GM19099 (cell line): ENCODE results near the gene POLR2L.

Experiments used
- POLR2A ChIP-seq: IDR thresholded peaks from 3 replicates; pipeline ENCODE4 v1.6.1; 2011; ENCODE audit warnings: low read depth; ENCODE audit not compliant: insufficient read length; ENCODE audit errors: extremely low read depth

Gene POLR2L

GRCh38 chr11:863023-863909, 20.9 kb upstream of the POLR2L start:
- TF ChIP-seq POLR2A: no peak

DNA sequence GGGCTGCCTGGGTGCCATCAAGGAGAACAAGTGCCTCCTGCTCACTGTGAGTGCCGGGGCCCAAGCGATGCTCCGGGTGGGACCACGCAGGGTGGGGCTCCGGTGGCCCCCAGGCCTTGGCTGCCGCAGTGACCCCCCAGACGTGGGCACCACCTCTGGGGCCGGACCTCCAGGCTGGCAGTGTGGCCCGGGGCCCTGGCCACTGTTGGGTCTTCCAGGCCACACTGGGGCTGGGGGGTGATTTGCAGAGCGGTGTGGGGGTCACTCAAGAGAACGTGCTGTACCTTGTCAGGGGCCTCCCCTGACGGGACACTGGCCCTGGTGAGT, 20.3 kb upstream of the POLR2L start:
- TF ChIP-seq POLR2A: no peak

DNA sequence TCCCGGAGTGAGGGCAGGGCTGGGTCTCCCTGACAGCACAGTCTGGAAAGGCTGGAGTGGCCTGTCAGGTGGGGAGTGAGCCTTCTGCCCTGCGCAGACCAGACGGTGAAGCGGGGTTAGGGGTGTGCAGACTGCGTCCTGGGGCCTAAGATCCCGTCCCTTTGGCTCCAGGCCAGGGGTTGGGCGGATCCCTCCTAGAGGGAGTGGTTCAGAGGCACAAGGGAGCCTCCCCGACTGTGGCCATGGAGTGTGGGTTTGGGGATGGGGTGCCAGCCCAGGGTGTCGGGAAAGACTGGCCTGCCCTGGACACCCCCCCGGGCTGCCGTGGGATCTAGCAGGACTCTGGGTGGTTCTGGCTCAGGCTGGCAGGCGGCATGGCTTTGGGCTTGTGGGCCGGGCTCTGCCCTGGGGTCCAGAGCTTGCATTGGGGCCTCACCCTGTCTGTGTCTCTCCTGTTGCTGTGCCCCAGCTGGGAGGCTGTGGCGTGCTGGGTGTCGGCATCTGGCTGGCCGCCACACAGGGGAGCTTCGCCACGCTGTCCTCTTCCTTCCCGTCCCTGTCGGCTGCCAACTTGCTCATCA, 19.8 kb upstream of the POLR2L start:
- TF ChIP-seq POLR2A: no peak

GRCh38 chr11:861105-861479, 18.8 kb upstream of the POLR2L start:
- no peak for TF ChIP-seq POLR2A

DNA sequence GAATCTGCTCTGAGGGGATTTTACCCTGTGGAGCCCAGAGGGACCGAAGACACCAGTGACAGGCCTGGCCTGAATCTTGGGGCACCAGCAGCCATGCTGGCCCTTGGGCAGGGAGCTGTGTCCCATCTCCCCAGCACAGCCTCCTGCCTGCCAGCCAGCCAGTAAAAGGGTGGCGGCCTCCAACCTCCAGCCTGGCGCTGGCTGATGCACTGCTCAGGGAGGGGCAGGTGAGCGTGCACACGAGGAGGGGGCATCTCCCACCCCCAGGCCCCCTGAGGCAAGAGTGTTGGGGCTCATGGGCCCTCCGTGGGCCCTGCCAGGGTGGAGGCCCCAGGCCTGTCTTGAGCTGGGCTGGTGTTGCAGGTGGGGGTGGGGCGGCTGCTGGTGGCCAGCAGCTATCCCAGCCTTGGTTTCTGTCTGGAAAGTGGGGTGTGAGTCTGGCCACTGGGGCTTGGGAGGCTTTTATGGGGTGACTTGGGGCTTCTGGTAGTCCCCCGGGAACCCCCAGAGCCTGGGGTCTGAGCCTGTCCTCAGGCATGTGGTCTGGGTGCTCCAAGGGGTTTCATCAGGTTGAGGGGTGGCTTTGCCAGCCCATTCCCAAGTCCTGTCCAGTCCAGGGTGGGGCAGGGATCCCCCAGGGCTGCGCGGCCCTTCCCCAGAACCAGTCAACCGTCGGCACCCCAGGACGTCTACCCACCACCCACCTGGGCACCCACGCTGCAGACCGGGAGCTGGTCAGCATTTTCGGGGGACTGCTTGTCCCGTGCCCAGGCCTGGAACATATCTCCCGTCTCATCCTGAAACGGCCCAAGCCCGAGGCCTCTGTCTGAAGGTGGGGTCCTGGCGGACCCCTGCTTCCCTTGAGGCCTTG, 18.1 kb upstream of the POLR2L start:
- TF ChIP-seq POLR2A: no peak

GRCh38 chr11:859394-860131, 17.2 kb upstream of the POLR2L start:
- no peak for TF ChIP-seq POLR2A

GRCh38 chr11:858762-859339, 16.5 kb upstream of the POLR2L start:
- no peak for TF ChIP-seq POLR2A

DNA sequence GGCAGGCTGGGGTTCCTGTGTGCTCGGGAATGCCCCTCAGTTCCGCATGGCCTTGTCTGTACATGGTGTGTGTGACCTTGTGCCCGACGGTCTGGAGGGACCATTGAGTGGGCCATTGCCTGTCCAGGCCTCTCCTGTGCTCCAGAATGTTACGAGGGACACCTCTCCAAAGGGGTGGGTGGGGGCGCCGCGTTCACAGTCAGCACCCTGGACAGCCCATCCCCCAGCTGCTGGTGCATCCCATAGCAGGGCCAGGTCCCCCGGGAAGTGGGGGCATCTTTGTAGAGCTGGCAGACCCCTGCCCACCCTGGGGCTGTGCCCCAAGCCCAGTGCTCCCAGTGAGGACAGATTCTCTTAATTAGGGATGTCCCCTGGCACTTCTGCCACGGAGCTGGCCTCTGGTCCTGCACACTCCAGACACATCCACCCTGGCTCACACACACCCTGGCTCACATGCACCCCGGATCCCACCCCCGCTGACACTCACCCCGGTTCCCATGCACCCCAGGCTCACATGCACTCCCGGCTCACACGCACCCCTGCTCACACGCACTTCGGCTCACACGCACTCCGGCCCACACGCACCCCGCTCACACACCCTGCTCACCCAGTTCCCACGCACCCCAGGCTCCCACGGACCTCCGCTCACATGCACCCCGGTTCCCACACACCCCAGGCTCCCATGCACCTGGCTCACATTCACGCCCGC, 15.9 kb upstream of the POLR2L start:
- no peak for TF ChIP-seq POLR2A

DNA sequence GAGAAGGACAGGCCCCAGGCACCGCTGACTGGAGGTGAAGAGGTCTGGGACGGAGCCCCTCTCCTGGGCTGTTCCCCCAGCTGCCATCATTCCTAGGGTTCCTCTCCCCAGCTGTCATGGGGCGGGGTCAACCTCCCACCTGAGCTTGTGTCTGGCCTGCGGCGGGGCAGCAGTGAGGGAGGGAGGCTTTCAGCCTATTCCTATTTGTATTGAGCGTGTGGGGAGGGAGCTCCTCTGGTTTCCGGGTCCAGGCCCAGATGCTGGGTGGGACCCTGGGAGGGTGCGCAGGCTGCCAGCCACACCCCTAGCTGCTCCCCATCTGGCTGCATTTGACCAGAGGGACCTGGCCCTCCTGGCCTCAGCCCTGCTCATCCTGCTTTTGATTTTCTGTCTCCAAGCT, 14.1 kb upstream of the POLR2L start:
- no peak for TF ChIP-seq POLR2A

- TF ChIP-seq POLR2A: no peak
Observed at GRCh38 chr11:855796-856195, 13.5 kb upstream of the POLR2L start.

- TF ChIP-seq POLR2A: no peak
Observed at GRCh38 chr11:855330-855674, 13.0 kb upstream of the POLR2L start.

DNA sequence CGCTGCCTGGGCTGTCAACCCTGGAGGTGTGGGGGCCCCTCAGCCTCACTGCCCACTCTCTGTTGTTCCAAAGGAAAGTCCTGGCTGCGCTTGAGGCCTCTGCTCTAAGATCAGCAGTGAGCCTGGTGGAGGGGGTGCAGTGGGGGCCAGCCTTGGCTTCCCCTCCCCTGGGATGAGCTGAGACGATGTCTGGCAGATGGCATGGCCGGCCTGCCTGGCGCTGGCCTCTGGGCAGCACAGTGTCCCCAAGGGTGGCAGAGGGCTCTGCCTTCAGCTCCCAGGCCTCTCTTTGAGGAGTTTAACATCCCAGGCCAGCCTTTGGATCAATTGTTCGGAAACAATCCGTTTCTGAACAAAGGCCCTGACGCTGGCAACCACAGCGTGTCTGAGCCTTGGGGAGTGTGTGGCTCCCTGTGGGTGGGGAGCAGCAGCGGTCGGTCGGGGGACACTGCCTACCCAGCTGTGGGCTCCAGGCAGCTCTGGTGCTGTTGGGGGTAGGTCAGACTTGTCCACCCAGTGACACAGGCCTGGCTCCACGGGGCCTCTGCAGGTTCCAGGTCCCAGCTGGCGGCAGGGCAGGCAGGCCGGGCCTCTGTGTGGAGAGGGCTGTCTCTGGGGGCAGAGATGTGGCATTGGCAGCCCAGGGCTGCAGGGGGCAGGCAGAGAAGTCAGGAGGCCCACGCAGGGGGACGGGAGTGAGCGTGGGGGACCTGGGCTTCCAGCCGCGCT, 12.4 kb upstream of the POLR2L start:
- no peak for TF ChIP-seq POLR2A

DNA sequence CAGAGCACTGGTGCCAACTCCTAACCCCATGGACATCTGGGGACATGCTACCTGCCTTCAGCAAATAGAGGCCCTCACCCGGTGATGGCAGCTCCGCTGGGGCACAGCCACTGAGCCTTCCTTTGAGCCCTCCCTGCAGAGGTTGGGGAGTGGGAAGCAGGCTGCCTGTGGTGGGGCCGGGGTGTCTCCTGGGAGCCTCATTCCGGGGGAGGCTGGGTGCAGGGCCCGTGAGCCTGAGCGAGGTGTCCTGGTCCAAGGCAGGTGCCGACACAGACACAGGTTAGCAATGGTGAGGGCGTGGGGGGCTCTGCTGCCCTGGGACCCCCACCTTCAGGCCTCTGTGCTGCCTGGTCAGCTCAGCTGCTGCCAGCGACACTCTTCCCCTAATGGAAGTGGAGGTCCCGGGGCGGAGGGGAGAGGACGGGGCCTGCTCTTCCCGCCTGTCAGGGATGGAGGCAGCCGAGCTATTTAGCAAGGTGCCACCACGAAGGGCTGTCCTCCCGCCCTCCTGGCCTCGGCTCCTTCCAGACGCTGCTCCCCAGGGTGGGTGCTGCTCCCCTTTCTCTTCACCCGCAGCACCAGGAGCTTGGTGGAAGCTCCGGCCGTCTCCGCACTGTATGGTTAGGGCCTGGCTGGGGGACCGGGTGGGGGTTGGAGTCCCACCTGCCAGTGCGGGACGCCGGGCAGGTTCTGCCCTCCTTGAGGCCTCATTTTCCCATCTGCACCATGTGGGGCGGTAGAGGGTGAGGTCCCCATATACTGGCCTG, 11.5 kb upstream of the POLR2L start:
- no peak for TF ChIP-seq POLR2A
